BLaER1 treated with 17β-estradiol and CSF1 and Interleukin-3, amounts not matched to agents 10 nM and 100 nM (cell line): Measurements from ENCODE around the gene CAMK4.
"Not testable (repeated sequence)": the region's sequence is repeated elsewhere in the genome, so short reads cannot be mapped to it uniquely, and the experiment has no call there.

Experiments used
- H3K27ac ChIP-seq, 11 experiments: shearing (Covaris generic); formaldehyde crosslinking; 2 replicates each; pipeline ENCODE4 v1.8.1; 2022
- H3K27me3 ChIP-seq, 11 experiments: shearing (Covaris generic); formaldehyde crosslinking; 2 replicates each; pipeline ENCODE4 v1.8.1; 2022
- H3K36me3 ChIP-seq, 11 experiments: shearing (Covaris generic); formaldehyde crosslinking; 2 replicates each; pipeline ENCODE4 v1.8.1; 2022
- H3K4me1 ChIP-seq, 10 experiments: shearing (Covaris generic); formaldehyde crosslinking; 2 replicates each; pipeline ENCODE4 v1.8.1; 2022
- H3K4me2 ChIP-seq, 11 experiments: shearing (Covaris generic); formaldehyde crosslinking; 2 replicates each; pipeline ENCODE4 v1.8.1; 2022
- H3K4me3 ChIP-seq, 10 experiments: shearing (Covaris generic); formaldehyde crosslinking; 2 replicates each; pipeline ENCODE4 v1.8.1; 2022
- H3K9ac ChIP-seq, 11 experiments: shearing (Covaris generic); formaldehyde crosslinking; 2 replicates each; pipeline ENCODE4 v1.8.1; 2022
- H3K9me3 ChIP-seq, 11 experiments: shearing (Covaris generic); formaldehyde crosslinking; replicated peaks in 1 of 11; 2 replicates each; pipeline ENCODE4 v1.8.1; 2022
- H4K20me1 ChIP-seq, 11 experiments: shearing (Covaris generic); formaldehyde crosslinking; 2 replicates each; pipeline ENCODE4 v1.8.1; 2022
- Cebpa-rat ChIP-seq, 11 experiments: shearing (Covaris generic); IDR thresholded peaks; 2 replicates each; pipeline ENCODE4 v1.8.1; 2022

Gene CAMK4

GRCh38 chr5:111246459-111246858 lies 22.3 kb downstream of the CAMK4 start:
- Histone ChIP-seq H3K9me3 (no peaks in the 10 kb centered on the region), H3K36me3 (no peaks in the 10 kb centered on the region), H3K27ac (no peak overlapping the region), H3K4me3 (no peak overlapping the region), H3K4me1 (no peaks in the 10 kb centered on the region; a peak in 1 of 20 replicates), H3K4me2 (no peak overlapping the region), H4K20me1 (no peaks in the 10 kb centered on the region), H3K27me3 (no peaks in the 10 kb centered on the region), H3K9ac (no peak overlapping the region)
- no peak for TF ChIP-seq Cebpa-rat (IDR thresholded peaks at IDR 0.05)

GRCh38 chr5:111248571-111248970 lies 24.4 kb downstream of the CAMK4 start:
- H3K4me1 ChIP-seq, result no peaks in the 10 kb centered on the region; a peak in 1 of 20 replicates
- no peak overlapping the region for H3K4me2 ChIP-seq

GRCh38 chr5:111251921-111252320 lies 27.7 kb downstream of the CAMK4 start:
- Histone ChIP-seq H4K20me1 (no peaks in the 10 kb centered on the region), H3K4me3 (no peak overlapping the region), H3K4me2 (no peak overlapping the region), H3K27me3 (no peaks in the 10 kb centered on the region), H3K36me3 (no peaks in the 10 kb centered on the region), H3K27ac (no peak overlapping the region), H3K4me1 (peaks cover 0 to 16% (median 10%) of the 10 kb centered on the region in 10 experiments; a peak in 10 of 20 replicates), H3K9ac (no peak overlapping the region), H3K9me3 (peaks cover 0 to 2% (median 0%) of the 10 kb centered on the region in 11 experiments; a peak in 1 of 22 replicates)
- TF ChIP-seq Cebpa-rat (IDR thresholded peaks at IDR 0.05), result no peak

More at GRCh38 chr5:111248571-111248970, 24.4 kb downstream of the CAMK4 start:
- Histone ChIP-seq H3K36me3 (no peaks in the 10 kb centered on the region), H3K27ac (no peak overlapping the region), H3K27me3 (no peaks in the 10 kb centered on the region), H3K4me3 (no peak overlapping the region), H4K20me1 (no peaks in the 10 kb centered on the region), H3K9ac (no peak overlapping the region), H3K9me3 (no peaks in the 10 kb centered on the region)
- no peak for TF ChIP-seq Cebpa-rat (IDR thresholded peaks at IDR 0.05)

GRCh38 chr5:111252799-111253545 lies 28.8 kb downstream of the CAMK4 start:
- Histone ChIP-seq H3K36me3 (no peaks in the 10 kb centered on the region), H3K27me3 (no peaks in the 10 kb centered on the region), H3K27ac (no peak overlapping the region), H3K9ac (no peak overlapping the region), H4K20me1 (no peaks in the 10 kb centered on the region), H3K4me3 (no peak overlapping the region), H3K4me1 (peaks cover 0 to 16% (median 10%) of the 10 kb centered on the region in 10 experiments; a peak in 10 of 20 replicates), H3K9me3 (peaks cover 0 to 12% (median 6%) of the 10 kb centered on the region in 11 experiments; a peak in 11 of 22 replicates), H3K4me2 (no peak overlapping the region)
- no peak for TF ChIP-seq Cebpa-rat (IDR thresholded peaks at IDR 0.05)

GRCh38 chr5:111254613-111255012 lies 30.4 kb downstream of the CAMK4 start:
- Histone ChIP-seq H3K9me3 (peaks cover 0 to 14% (median 6%) of the 10 kb centered on the region in 11 experiments; a peak in 12 of 22 replicates), H3K4me2 (peak overlapping the region in 6 of 11 experiments; percentile 19 to 45 (median 30); a peak in 5 of 22 replicates), H3K4me1 (peaks cover 0 to 16% (median 10%) of the 10 kb centered on the region in 10 experiments; a peak in 10 of 20 replicates), H3K27me3 (no peaks in the 10 kb centered on the region), H3K9ac (no peak overlapping the region), H3K4me3 (no peak overlapping the region), H3K36me3 (no peaks in the 10 kb centered on the region), H3K27ac (no peak overlapping the region), H4K20me1 (no peaks in the 10 kb centered on the region)
- no peak for TF ChIP-seq Cebpa-rat (IDR thresholded peaks at IDR 0.05)

- Histone ChIP-seq H3K4me3 (no peak overlapping the region), H4K20me1 (no peaks in the 10 kb centered on the region), H3K27me3 (no peaks in the 10 kb centered on the region), H3K27ac (no peak overlapping the region), H3K9me3 (peaks cover 0 to 14% (median 6%) of the 10 kb centered on the region in 11 experiments; a peak in 12 of 22 replicates), H3K4me2 (peak overlapping the region in 6 of 11 experiments; percentile 19 to 45 (median 30); a peak in 7 of 22 replicates), H3K4me1 (peaks cover 0 to 16% (median 10%) of the 10 kb centered on the region in 10 experiments; a peak in 10 of 20 replicates), H3K36me3 (no peaks in the 10 kb centered on the region), H3K9ac (no peak overlapping the region)
- no peak for TF ChIP-seq Cebpa-rat (IDR thresholded peaks at IDR 0.05)
Measured at GRCh38 chr5:111255169-111255568, 31.0 kb downstream of the CAMK4 start.

- no peak overlapping the region for H3K4me3 ChIP-seq
- no peaks in the 10 kb centered on the region for H3K36me3 ChIP-seq
- no peak overlapping the region for H3K4me2 ChIP-seq
- no peaks in the 10 kb centered on the region for H4K20me1 ChIP-seq
- H3K9me3 ChIP-seq, result peaks cover 0 to 14% (median 6%) of the 10 kb centered on the region in 11 experiments; a peak in 12 of 22 replicates
- no peak for TF ChIP-seq Cebpa-rat (IDR thresholded peaks at IDR 0.05)
- no peaks in the 10 kb centered on the region for H3K27me3 ChIP-seq
- H3K9ac ChIP-seq, result no peak overlapping the region
- no peak overlapping the region for H3K27ac ChIP-seq
- peaks cover 0 to 16% (median 10%) of the 10 kb centered on the region in 10 experiments; a peak in 10 of 20 replicates for H3K4me1 ChIP-seq
Measured at GRCh38 chr5:111256128-111256527, 31.9 kb downstream of the CAMK4 start.

GRCh38 chr5:111257610-111258009 lies 33.4 kb downstream of the CAMK4 start:
- H3K4me2 ChIP-seq, H3K27ac ChIP-seq, H3K9ac ChIP-seq, H3K36me3 ChIP-seq, H3K4me3 ChIP-seq, H4K20me1 ChIP-seq, H3K27me3 ChIP-seq: not testable (repeated sequence)
- Histone ChIP-seq H3K9me3 (peaks cover 0 to 14% (median 6%) of the 10 kb centered on the region in 11 experiments; a peak in 12 of 22 replicates), H3K4me1 (peaks cover 0 to 16% (median 10%) of the 10 kb centered on the region in 10 experiments; a peak in 10 of 20 replicates)

- no peaks in the 10 kb centered on the region for H3K36me3 ChIP-seq
- TF ChIP-seq Cebpa-rat (IDR thresholded peaks at IDR 0.05), result no peak
- no peak overlapping the region for H3K4me2 ChIP-seq
- H3K4me1 ChIP-seq, result peaks cover 0 to 11% (median 8%) of the 10 kb centered on the region in 10 experiments; a peak in 10 of 20 replicates
- H3K27me3 ChIP-seq, result no peaks in the 10 kb centered on the region
- H3K27ac ChIP-seq, result no peak overlapping the region
- peaks cover 0 to 14% (median 6%) of the 10 kb centered on the region in 11 experiments; a peak in 12 of 22 replicates for H3K9me3 ChIP-seq
- no peak overlapping the region for H3K4me3 ChIP-seq
- H4K20me1 ChIP-seq, result no peaks in the 10 kb centered on the region
- no peak overlapping the region for H3K9ac ChIP-seq
Measured at GRCh38 chr5:111259636-111260035, 35.5 kb downstream of the CAMK4 start.
